Measurements from ENCODE around the gene NEK10. TPM values are rescaled to one million over a fixed set of nuclear protein-coding genes. Genes with fewer than 3 reads are reported as not detected.

The NEK10 gene
- total RNA-seq, result 12.7 and 15.8 TPM in 2 replicates

GRCh38 chr3:27368831-27369607 is at the start of gene NEK10:
NEK10 (minus strand) TSS chr3:27369383; CDS start chr3:27352882, 16,501 bp downstream.

Other genes with a start within 250 kb of the NEK10 start
- gene SLC4A7, start 115.0 kb upstream of the NEK10 start, total RNA-seq, result 121 and 183 TPM in 2 replicates